Endothelial cell of umbilical vein (primary cell): ENCODE data around the gene UTS2R. TPM values are rescaled to one million over a fixed set of nuclear protein-coding genes. Genes with fewer than 3 reads are reported as not detected.

Experiments
- BruUV-seq: library from RNA; stranded (reverse); fragments of 400-500 nt; replicated peaks from 2 replicates; lab custom pipeline; 2021; lab: Mats Ljungman, UMichigan
- CTCF ChIA-PET: fragments of 300-600, 350-600 bp; sonication (Branson Sonifier 250); formaldehyde crosslinking; loops from one replicate; lab custom pipeline; 2021; ENCODE audit warnings: antibody characterized with exemption, inconsistent platforms; lab: Charles Lee
- POLR2A ChIA-PET: fragments of 300-600, 350-600 bp; sonication (Branson Sonifier 250); formaldehyde crosslinking; loops from one replicate; lab custom pipeline; 2021; ENCODE audit warnings: antibody characterized with exemption, inconsistent platforms; lab: Charles Lee
- DNase-seq: peaks from one replicate; pipeline ENCODE4 v3.0.0-alpha.2; 2011; ENCODE audit warnings: low read depth, low spot score
- FAIRE-seq: peaks from 2 replicates; lab custom pipeline; 2011; peaks lifted over from hg19 to GRCh38; lab: Jason Lieb, UNC
- H2AFZ ChIP-seq: 2 replicates; pipeline ENCODE4 v1.6.0; 2012; ENCODE audit warnings: low read depth, low read length, control low read depth, inconsistent platforms
- H3K27ac ChIP-seq: 2 replicates; pipeline ENCODE4 v1.5.1; 2011; ENCODE audit warnings: low read depth, mild to moderate bottlenecking, control low read depth, low read length, moderate library complexity; ENCODE audit not compliant: insufficient read depth
- H3K27me3 ChIP-seq, 2 experiments: 2 replicates each; pipeline versions ENCODE4 v1.6.0 to v1.6.1; 2011; ENCODE audit warnings: low read length in 2 of 2, mixed read lengths in 1 of 2; ENCODE audit not compliant: control insufficient read depth in 2 of 2, insufficient read depth in 2 of 2
- H3K36me3 ChIP-seq, 2 experiments: 2 replicates in 1 of 2; 3 replicates in 1 of 2; pipeline ENCODE4 v1.5.1; 2011; ENCODE audit warnings: low read length in 2 of 2, mild to moderate bottlenecking in 1 of 2, moderate library complexity in 1 of 2; ENCODE audit not compliant: control insufficient read depth in 2 of 2, insufficient read depth in 2 of 2; ENCODE audit errors: extremely low read depth in 1 of 2
- H3K4me1 ChIP-seq: 3 replicates; pipeline ENCODE4 v1.5.1; 2011; ENCODE audit warnings: mild to moderate bottlenecking, low read length; ENCODE audit not compliant: control insufficient read depth, insufficient read depth; ENCODE audit errors: extremely low read depth
- H3K4me2 ChIP-seq: 2 replicates; pipeline ENCODE4 v1.6.1; 2011; ENCODE audit warnings: low read length, control low read depth, mixed read lengths; ENCODE audit not compliant: insufficient read depth
- H3K4me3 ChIP-seq, 3 experiments: fragments of 200-600 bp in 1 of 3; sonication (generic), shearing (Covaris generic) in 1 of 3; replicated peaks in 1 of 3; 2 replicates each; pipeline ENCODE4 v1.5.1; 2011 to 2016; ENCODE audit warnings: control low read depth in 3 of 3, low read length in 3 of 3, mild to moderate bottlenecking in 2 of 3, inconsistent platforms in 1 of 3, low read depth in 1 of 3, moderate library complexity in 1 of 3; ENCODE audit not compliant: insufficient read depth in 1 of 3
- H3K79me2 ChIP-seq: 2 replicates; pipeline ENCODE4 v1.6.0; 2012; ENCODE audit warnings: low read length, inconsistent platforms; ENCODE audit not compliant: control insufficient read depth, insufficient read depth
- H3K9ac ChIP-seq: replicated peaks from 2 replicates; pipeline ENCODE3; 2011; ENCODE audit warnings: low read length, control low read depth; ENCODE audit not compliant: insufficient read depth; ENCODE audit errors: extremely low read depth
- H3K9me1 ChIP-seq: replicated peaks from 3 replicates; pipeline ENCODE4 v1.6.0; 2011; ENCODE audit warnings: mild to moderate bottlenecking, low read length; ENCODE audit not compliant: control insufficient read depth, insufficient read depth; ENCODE audit errors: extremely low read depth
- H3K9me3 ChIP-seq: replicated peaks from 2 replicates; pipeline ENCODE4 v1.5.1; 2012; ENCODE audit warnings: low read length, inconsistent platforms; ENCODE audit not compliant: control insufficient read depth, insufficient read depth
- H4K20me1 ChIP-seq: replicated peaks from 2 replicates; pipeline ENCODE3; 2011; ENCODE audit warnings: mild to moderate bottlenecking, low read length; ENCODE audit not compliant: control insufficient read depth, insufficient read depth; ENCODE audit errors: extremely low read depth
- CTCF ChIP-seq, 2 donors: IDR thresholded peaks; 1 replicate in 1 of 2; 2 replicates in 1 of 2; pipeline ENCODE4 v1.5.1; 2011; ENCODE audit warnings: low read length in 2 of 2, mild to moderate bottlenecking in 2 of 2, moderate library complexity in 2 of 2, control low read depth in 1 of 2, inconsistent platforms in 1 of 2, low read depth in 1 of 2; ENCODE audit not compliant: insufficient read depth in 1 of 2; ENCODE audit errors: extremely low read depth in 1 of 2
- EZH2 ChIP-seq: IDR thresholded peaks from 2 replicates; pipeline ENCODE4 v1.6.1; 2012; ENCODE audit warnings: borderline replicate concordance, low read depth, mild to moderate bottlenecking, moderate library complexity, low read length, inconsistent platforms; ENCODE audit not compliant: severe bottlenecking
- FOS ChIP-seq: IDR thresholded peaks from 2 replicates; pipeline ENCODE4 v1.6.1; 2011; ENCODE audit warnings: mild to moderate bottlenecking, low read length, moderate library complexity, borderline replicate concordance; ENCODE audit not compliant: insufficient read depth
- GATA2 ChIP-seq: IDR thresholded peaks from 2 replicates; pipeline ENCODE4 v1.7.0; 2011; ENCODE audit warnings: low read depth, mild to moderate bottlenecking, moderate library complexity, mixed read lengths, low read length; ENCODE audit not compliant: insufficient read length, insufficient read depth
- JUN ChIP-seq: IDR thresholded peaks from 2 replicates; pipeline ENCODE4 v1.6.1; 2011; ENCODE audit warnings: borderline replicate concordance, low read depth; ENCODE audit not compliant: insufficient read length, insufficient read depth
- MYC ChIP-seq: IDR thresholded peaks from one replicate; pipeline ENCODE4 v1.6.1; 2011; ENCODE audit warnings: mild to moderate bottlenecking, low read depth, low read length
- POLR2A ChIP-seq: IDR thresholded peaks from 2 replicates; pipeline ENCODE4 v1.6.1; 2012; ENCODE audit warnings: low read depth, mild to moderate bottlenecking, control low read depth, low read length
- POLR2AphosphoS5 ChIP-seq: IDR thresholded peaks from 2 replicates; pipeline ENCODE4 v1.6.1; 2012; ENCODE audit warnings: low read depth, mild to moderate bottlenecking, control low read depth, low read length, moderate library complexity; ENCODE audit not compliant: insufficient read depth
- dilution Hi-C: fragments of 300-500 bp; cut with MboI; formaldehyde crosslinking; loops from one replicate; pipeline ENCODE4 v1.15.0; 2019; ENCODE audit warnings: low sequenced_read_pairs; ENCODE audit not compliant: extremely low pct_ligation_motif_present
- intact Hi-C: fragments of 100-400 bp; cut with micrococcal nuclease; formaldehyde crosslinking; loops from one replicate; pipeline ENCODE4 v1.10.0; 2022
- polyA plus RNA-seq, 4 experiments: library from polyadenylated mRNA; depleted of rRNA in 3 of 4; stranded (reverse) in 3 of 4; unstranded in 1 of 4; fragments of >200 nt; gene quantifications; 2 replicates each; pipeline versions ENCODE4 v1.2.1 to v1.2.3, GENCODE V29; 2011 to 2012; ENCODE audit warnings: missing spikeins in 1 of 4
- total RNA-seq: library from RNA; stranded (reverse); gene quantifications from 2 replicates; pipeline ENCODE4 v1.2.3, GENCODE V29; 2021
- TF ChIP-seq, protein P1 (sequence below): IDR thresholded peaks from 2 replicates; pipeline ENCODE4 v1.6.1; 2011; ENCODE audit not compliant: insufficient read depth, insufficient read length

Gene UTS2R
- total and polyA plus RNA-seq, 2 donors (not counting 3 experiments of a cell fraction or from before 2014, with no cell fraction given) = not detected

GRCh38 chr17:82389379-82389778 is 17.8 kb downstream of the UTS2R start:
- no peak overlapping the region for H3K4me2 ChIP-seq
- no peaks in the 10 kb centered on the region for H3K27me3 ChIP-seq
- dilution Hi-C loops = no loop called here
- H3K4me3 ChIP-seq = no peak overlapping the region
- CTCF ChIA-PET = no interaction called here
- BruUV-seq = no TSS peak
- no peak for FAIRE-seq
- no peaks in the 10 kb centered on the region for H4K20me1 ChIP-seq
- no peak overlapping the region for H3K27ac ChIP-seq
- no peaks in the 10 kb centered on the region for H3K4me1 ChIP-seq
- H3K9me1 ChIP-seq = no peaks in the 10 kb centered on the region
- no peaks in the 10 kb centered on the region for H3K36me3 ChIP-seq
- intact Hi-C loops = no loop called here
- H3K9ac ChIP-seq = no peak overlapping the region
- DNase-seq = no peak
- POLR2A ChIA-PET = no interaction called here
- no peak for TF ChIP-seq GATA2
- TF ChIP-seq, protein P1, sequence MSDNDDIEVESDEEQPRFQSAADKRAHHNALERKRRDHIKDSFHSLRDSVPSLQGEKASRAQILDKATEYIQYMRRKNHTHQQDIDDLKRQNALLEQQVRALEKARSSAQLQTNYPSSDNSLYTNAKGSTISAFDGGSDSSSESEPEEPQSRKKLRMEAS = no peak
- no peak for TF ChIP-seq POLR2AphosphoS5
- no peak for TF ChIP-seq JUN
- TF ChIP-seq POLR2A = no peak
- TF ChIP-seq EZH2 = no peak
- TF ChIP-seq MYC = no peak
- TF ChIP-seq CTCF (IDR thresholded peaks at IDR 0.05; ENCODE audit: extremely low read depth in 1 of 2, insufficient read depth in 1 of 2, low read depth in 1 of 2, low read length in 2 of 2) = no peak
- no peak for TF ChIP-seq FOS
- H2AFZ ChIP-seq = no peak overlapping the region
- no peaks in the 10 kb centered on the region for H3K79me2 ChIP-seq
- no peaks in the 10 kb centered on the region for H3K9me3 ChIP-seq
